ENCODE data around the gene TM2D1.

The TM2D1 gene

DNA sequence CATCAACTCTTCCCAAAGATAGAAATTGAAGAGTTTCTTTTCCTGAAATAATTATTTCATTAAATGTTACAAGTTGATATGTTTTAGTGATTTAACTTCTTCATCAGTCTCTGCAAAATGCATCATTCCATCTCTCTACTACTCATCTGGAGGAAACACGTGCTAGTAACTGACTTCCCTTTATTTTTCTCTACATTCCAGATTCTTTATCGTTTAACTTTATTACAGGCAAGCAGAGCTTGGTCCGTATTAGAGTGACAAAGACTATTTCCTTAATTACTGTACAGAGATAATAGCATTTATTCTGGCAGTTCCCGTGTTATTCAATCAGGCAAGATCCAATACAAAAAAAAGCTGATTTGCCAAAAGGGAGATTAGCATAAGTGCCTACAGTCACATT lies 88.6 kb downstream of the TM2D1 start:
- no peak for DNase-seq
- in situ Hi-C loops (cut with HindIII; ENCODE audit: low pct_ligation_motif_present, low sequenced_read_pairs): no loop called here
- Histone ChIP-seq H3K27ac (no peak overlapping the region), H3K27me3 (replicated peaks) (no peaks in the 10 kb centered on the region), H3K4me3 (ENCODE audit: low read depth, low read length) (no peak overlapping the region), H3K36me3 (replicated peaks) (no peaks in the 10 kb centered on the region)
- TF ChIP-seq, protein P1, sequence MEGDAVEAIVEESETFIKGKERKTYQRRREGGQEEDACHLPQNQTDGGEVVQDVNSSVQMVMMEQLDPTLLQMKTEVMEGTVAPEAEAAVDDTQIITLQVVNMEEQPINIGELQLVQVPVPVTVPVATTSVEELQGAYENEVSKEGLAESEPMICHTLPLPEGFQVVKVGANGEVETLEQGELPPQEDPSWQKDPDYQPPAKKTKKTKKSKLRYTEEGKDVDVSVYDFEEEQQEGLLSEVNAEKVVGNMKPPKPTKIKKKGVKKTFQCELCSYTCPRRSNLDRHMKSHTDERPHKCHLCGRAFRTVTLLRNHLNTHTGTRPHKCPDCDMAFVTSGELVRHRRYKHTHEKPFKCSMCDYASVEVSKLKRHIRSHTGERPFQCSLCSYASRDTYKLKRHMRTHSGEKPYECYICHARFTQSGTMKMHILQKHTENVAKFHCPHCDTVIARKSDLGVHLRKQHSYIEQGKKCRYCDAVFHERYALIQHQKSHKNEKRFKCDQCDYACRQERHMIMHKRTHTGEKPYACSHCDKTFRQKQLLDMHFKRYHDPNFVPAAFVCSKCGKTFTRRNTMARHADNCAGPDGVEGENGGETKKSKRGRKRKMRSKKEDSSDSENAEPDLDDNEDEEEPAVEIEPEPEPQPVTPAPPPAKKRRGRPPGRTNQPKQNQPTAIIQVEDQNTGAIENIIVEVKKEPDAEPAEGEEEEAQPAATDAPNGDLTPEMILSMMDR (IDR thresholded peaks at IDR 0.05; ENCODE audit: low read depth, low read length, missing control alignments): no peak

DNA sequence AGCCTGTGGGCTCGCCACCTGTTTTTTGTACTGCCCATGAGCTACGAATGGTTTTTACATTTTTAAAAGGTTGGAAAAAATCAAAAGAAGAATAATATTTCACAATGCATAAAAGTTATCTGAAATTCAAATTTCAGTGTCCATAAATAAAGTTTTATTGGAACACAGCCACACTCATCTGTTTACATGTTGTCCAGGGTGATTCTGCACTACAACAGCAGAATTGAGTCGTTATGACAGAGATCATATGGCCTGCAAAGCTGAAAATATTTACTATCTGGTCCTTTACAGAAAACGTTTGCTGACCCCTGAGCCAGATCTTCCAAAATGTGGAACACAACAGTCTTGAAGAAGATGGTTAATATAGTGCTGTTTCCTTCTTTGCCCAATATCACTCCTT lies 89.4 kb downstream of the TM2D1 start:
- TF ChIP-seq, protein P1 (IDR thresholded peaks at IDR 0.05; ENCODE audit: low read depth, low read length, missing control alignments): no peak
- no peaks in the 10 kb centered on the region for H3K36me3 ChIP-seq (replicated peaks)
- in situ Hi-C loops (cut with HindIII; ENCODE audit: low pct_ligation_motif_present, low sequenced_read_pairs): no loop called here
- no peak for DNase-seq
- H3K27me3 ChIP-seq (replicated peaks): no peaks in the 10 kb centered on the region
- H3K4me3 ChIP-seq (ENCODE audit: low read depth, low read length): no peak overlapping the region
- no peak overlapping the region for H3K27ac ChIP-seq

DNA sequence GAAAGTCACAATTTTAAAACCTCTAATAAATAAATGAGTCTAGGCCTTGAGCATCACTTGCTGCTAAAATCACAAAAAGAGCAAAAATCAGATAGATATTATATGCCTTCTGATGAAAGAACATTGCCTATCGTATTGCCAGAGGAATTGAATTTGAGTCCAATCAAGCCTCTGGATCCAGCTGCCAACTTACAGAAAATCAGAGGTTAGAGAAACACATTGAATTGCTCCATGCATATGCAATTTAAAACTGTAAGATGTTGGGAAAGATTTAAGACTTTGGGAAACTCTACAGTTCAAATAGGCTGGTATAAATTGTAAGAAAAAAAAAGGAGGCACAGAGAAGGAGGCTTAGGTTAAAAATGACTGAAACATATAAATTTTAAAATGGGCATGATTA lies 93.5 kb downstream of the TM2D1 start:
- TF ChIP-seq, protein P1 (IDR thresholded peaks at IDR 0.05; ENCODE audit: low read depth, low read length, missing control alignments): no peak
- no peak for DNase-seq
- Histone ChIP-seq H3K4me3 (ENCODE audit: low read depth, low read length) (no peak overlapping the region), H3K27ac (no peak overlapping the region), H3K27me3 (replicated peaks) (no peaks in the 10 kb centered on the region), H3K36me3 (replicated peaks) (no peaks in the 10 kb centered on the region)
- in situ Hi-C loops (cut with HindIII; ENCODE audit: low pct_ligation_motif_present, low sequenced_read_pairs): no loop called here

Data from brain microvascular endothelial cell (primary cell).